ENCODE measurements around the gene SLC8A1.

- no peak for TF ChIP-seq CTCF (IDR thresholded peaks at IDR 0.05; ENCODE audit: insufficient read depth, low read depth, low read length)
- no peak for TF ChIP-seq EZH2 (IDR thresholded peaks at IDR 0.05; ENCODE audit: insufficient read depth, low read length)
Measured at GRCh38 chr2:40256008-40256407, 195.9 kb downstream of the SLC8A1 start.

Data from astrocyte (in vitro differentiated cells and primary cell).